HK-2 (cell line): ENCODE results near the gene AKR1E2.
"Not testable (repeated sequence)": the region's sequence is repeated elsewhere in the genome, so short reads cannot be mapped to it uniquely, and the experiment has no call there.

Source experiments
- DNase-seq: peaks from one replicate; pipeline ENCODE4 v3.0.0-alpha.2; 2018; ENCODE audit not compliant: unreplicated experiment

Gene AKR1E2

DNA sequence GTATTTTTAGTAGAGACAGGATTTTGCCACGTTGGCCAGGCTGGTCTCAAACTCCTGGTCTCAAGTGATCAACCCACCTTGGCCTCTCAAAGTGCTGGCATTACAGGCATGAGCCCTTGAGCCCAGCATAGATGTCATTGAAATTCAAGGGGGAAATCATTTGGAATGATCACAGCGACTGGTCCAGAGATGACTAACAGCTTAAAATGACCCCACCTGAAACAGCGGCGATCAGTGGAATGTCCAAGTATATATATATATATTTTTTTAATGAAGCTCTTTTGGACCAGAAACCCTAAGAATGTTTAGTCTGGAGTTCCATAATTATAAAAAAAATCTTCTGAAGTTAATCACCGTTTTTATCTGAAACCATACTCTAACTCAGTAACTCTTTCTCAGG is 12.5 kb upstream of the AKR1E2 start:
- DNase-seq: no peak

GRCh38 chr10:4815646-4816180 is 10.3 kb upstream of the AKR1E2 start:
- DNase-seq: not testable (repeated sequence)

DNA sequence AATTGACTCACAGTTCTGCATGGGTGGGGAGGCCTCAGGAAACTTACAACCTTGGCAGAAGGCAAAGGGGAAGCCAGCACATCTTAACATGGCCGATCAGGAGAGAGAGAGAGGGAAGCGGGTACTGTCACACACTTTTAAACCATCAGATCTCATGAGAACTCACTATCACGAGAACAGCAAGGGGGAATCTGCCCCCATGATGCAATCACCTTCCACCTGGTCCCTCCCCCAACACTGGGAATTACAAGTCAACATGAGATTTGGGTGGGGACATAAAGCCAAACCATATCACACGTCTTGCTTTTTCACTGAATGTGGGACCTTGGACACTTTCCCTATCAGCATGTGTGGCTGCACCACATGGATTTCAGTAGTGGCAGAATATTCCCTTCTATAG is 9.0 kb upstream of the AKR1E2 start:
- DNase-seq: no peak

GRCh38 chr10:4819067-4819466 is 6.9 kb upstream of the AKR1E2 start:
- DNase-seq: no peak

DNA sequence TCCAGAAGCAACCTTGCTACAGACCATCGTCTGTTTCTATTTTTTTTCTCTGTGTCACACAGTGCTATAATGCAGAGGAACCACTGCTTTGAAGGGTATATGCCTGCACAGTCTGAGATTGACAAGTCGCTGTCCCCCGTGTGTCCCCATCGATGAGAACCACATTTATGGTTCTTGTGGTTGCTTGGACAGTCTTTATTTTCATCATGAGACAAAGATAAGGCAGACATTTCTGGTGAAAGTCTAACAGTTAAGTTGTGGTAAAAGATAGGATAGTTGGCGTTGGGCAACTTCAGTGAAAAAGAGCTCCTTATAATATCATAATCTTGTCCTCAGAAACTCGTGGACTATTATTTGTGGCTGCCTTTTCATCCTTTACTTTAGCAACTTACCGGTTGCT is 6.3 kb upstream of the AKR1E2 start:
- DNase-seq: no peak

GRCh38 chr10:4820804-4821401 is 5.1 kb upstream of the AKR1E2 start:
- DNase-seq: no peak

DNA sequence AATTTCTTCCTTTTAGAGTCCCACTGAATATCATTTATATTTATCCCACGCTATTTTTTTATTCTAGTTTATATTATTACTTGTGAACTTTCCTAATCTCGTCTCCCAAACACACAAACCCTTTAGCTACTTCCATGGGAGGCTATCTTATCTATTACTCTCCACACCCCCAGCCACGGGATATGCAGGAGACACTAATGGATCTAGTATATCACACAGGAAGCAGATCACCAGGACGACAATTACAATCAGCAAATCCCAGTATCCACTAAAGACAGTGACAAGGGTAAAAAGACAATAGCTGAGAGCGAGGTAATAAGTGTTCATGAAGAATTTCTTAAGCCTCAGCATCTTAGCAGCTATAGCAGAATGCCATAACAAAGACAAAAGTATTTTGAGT is 3.8 kb upstream of the AKR1E2 start:
- DNase-seq: no peak

GRCh38 chr10:4824791-4825310 is 1.2 kb upstream of the AKR1E2 start:
- DNase-seq: no peak

DNA sequence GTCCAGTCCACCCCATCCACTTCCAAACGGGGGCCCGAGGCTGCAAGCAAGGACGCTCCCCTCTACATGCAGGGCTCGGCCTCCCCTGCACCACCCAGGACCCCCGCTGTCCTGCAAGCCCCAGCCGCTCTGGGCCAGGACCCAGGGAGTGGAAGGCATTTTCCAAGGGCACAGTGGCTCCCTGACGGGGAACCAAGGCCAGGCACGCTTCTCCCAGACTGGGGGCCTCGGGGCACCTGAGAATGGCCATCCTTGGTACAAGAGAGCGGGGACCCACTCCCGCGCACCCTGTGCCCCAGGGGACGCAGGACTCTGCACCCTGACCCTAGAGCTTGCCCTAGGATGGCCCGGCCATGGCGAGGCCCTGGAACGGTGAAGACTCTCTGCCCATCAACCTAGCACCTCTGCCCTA is 545 bp upstream of the AKR1E2 start:
- DNase-seq: no peak

DNA sequence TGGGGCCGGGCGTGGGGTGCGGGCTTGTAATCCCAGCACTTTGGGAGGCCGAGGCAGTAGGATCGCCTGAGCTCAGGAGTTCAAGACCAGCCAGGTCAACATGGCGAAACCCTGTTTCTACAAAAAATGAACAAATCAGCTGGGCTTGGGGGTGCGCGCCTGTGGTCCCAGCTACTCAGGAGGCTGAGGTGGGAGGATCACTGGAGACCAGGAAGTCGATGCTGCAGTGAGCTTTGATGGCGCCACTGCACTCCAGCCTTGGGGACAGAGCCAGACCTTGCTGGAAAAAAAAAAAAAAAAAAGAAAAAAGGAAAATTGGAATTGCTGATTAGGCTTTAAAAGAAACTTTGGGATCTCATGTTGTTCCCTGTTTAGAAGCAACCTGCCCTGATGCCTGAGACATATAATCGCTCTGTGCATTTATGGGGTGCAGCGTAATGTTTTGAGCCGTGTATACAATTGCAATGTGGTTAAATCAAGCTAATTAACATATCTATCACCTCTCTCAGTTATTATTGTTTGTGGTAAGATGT is 851 bp downstream of the AKR1E2 start:
- no peak for DNase-seq

GRCh38 chr10:4828005-4828404 is 2.0 kb downstream of the AKR1E2 start:
- no peak for DNase-seq

- DNase-seq: no peak
Measured at GRCh38 chr10:4830551-4830950, 4.5 kb downstream of the AKR1E2 start.

DNA sequence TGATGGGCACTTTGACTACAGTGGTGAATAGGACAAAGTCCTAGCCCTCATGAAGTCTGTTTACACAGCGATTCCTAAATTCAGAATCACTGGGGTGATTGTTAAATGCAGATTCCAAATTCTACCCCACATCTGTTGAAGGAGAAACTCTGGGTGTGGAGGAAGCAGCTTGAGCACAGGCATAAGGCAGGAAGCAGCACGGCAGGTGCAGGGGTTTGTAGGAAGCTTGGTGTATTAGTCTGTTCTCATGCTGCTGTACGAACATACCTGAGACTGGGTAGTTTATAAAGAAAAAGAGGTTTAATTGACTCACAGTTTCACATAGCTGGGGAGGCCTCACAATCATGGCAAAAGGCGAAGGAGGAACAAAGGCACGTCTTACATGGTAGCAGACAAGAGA is 5.1 kb downstream of the AKR1E2 start:
- DNase-seq: no peak

- no peak for DNase-seq
Measured at GRCh38 chr10:4833286-4833685, 7.3 kb downstream of the AKR1E2 start.

GRCh38 chr10:4834898-4835405 is 8.9 kb downstream of the AKR1E2 start:
- DNase-seq: no peak

DNA sequence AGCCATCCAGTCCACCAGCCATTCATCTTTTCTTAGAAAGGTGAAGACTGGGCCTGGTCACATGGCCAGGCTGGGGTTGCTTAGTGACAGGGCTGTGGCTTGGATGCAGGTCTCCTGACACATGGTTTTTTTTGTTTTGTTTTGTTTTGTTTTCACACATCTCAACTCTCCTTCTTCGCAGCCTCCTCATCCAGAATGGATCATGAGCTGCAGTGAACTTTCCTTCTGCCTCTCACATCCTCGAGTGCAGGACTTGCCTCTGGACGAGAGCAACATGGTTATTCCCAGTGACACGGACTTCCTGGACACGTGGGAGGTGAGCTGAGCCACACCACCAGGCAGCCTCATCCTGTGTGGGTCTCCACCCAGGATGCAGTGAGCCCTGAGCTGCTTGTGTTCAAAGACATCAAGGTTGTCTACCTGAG is 9.5 kb downstream of the AKR1E2 start:
- no peak for DNase-seq

DNA sequence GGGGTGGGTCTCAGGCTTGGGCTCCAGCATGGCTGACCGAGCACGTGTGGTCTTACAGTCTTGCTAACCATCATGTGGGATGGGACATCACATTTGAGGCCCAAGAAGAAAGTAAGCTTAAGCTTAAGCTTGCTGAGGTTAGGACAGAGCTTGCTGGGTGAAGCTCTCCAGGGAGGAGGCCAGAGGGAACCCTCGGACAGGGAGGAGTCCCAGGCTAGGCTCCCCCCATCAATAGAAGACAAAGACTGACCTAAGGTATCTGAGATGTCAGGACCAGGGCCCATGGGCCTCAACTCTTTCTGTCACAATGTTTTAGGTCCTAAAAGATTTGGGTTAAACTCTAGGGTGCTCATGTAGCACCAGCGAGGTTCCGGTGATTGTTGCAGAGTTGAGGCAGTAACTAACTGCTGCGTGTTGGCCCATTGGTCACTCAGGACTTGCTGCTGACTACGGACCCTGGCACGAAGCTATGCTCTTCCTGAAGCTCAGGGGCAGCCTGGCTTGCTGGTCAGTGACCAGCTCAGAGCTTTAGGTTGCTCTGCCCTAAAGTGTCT is 10.5 kb downstream of the AKR1E2 start:
- DNase-seq: no peak

- DNase-seq: no peak
Measured at GRCh38 chr10:4837551-4837950, 11.5 kb downstream of the AKR1E2 start.

DNA sequence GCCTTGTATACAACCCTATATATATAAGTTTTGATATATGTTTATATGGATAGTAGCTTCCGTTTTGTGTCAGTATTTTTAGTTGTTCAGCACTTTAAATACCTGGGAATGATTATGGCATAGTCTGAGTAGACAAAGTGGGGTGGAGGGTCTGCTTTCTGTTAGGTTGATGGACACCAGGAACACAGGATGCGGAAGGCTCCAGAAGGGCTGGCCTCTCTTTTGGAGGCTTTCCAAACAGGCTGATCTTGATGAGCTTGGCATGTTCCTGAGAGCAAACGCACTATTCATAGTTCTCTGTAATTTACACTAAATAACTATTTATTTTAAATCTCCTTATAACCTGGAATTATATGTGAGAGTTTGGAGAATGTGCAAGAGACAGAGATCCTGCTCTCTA is 12.7 kb downstream of the AKR1E2 start:
- DNase-seq: no peak

DNA sequence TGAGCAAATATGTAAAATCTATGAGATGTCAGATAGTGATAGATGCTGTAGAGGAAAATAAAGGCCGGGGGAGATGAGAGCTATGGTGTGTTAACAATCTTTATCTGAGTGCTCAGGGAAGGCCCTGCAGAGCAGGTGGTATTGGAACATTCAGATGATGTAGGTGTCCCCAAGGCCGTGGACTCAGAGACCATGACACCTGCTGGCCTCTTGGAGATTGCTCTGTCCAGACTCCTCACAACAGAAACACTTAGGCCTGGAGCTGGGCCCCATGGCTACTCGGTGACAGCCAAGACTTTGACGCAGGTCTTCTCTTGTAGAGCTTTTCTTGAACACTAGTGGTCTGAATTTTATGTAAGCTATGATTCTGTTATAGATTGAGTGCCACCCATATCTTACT is 13.3 kb downstream of the AKR1E2 start:
- no peak for DNase-seq

DNA sequence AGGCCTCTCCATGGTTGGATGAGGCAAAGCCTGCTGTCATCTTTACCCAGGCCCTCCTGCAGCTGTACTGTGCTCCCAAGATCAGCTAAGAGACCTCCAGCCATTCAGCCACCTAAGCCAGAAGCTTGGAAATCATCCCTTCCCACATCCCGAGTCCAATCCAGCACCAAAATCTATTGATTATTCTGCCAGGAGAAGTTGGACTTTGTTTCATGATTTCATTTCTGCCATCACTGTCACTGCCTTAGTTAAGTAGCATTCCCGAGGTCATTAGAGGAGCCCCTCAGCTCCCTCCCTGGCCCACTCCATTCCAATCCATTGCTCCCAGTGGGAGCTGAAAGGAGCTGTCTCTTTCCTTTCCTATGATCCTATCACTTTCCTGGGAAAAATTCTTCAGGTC is 14.1 kb downstream of the AKR1E2 start:
- no peak for DNase-seq

GRCh38 chr10:4843525-4844180 is 17.6 kb downstream of the AKR1E2 start:
- no peak for DNase-seq

- no peak for DNase-seq
Measured at GRCh38 chr10:4844864-4845263, 18.9 kb downstream of the AKR1E2 start.
